ENCODE measurements around the gene SPRR2A. TPM values are rescaled to one million over a fixed set of nuclear protein-coding genes. Genes with fewer than 3 reads are reported as not detected.

The SPRR2A gene
- total and polyA plus RNA-seq, 2 of the 8 experiments (the other 6 are each of a cell fraction or from before 2014, with no cell fraction given), result not detected

DNA sequence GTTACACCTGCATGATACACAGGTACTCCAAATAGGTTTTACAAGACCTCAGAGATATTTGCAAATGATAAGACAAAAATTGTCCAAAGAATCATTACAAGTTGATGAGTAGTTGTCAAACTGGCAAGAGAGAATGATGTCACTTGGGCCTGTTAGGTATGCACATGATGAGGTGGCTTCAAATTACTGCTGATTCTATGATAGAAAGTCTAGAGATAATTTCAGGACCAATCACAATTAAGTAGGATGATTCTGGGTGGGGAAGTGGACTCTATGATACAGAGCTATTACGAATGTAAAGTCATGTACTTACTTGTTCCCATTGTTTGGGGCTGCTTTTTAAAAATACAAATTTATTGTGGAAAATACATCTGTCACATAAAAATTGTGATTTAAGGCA, 31.5 kb downstream of the SPRR2A start:
- Histone ChIP-seq H3K36me3 (ENCODE audit: control insufficient read depth in 2 of 4, insufficient read depth in 4 of 4, low read length in 3 of 4) (no peaks in the 10 kb centered on the region), H3K23ac (ENCODE audit: insufficient read length) (no peak overlapping the region), H2AFZ (ENCODE audit: low read length) (no peak overlapping the region), H3K27me3 (replicated peaks in 1 of 4; ENCODE audit: control insufficient read depth in 3 of 4, extremely low read depth in 1 of 4, insufficient read depth in 3 of 4, low read length in 3 of 4) (no peaks in the 10 kb centered on the region; a peak in 1 of 7 replicates), H2BK12ac (ENCODE audit: low read depth, low read length) (no peak overlapping the region), H3K4ac (replicated peaks; ENCODE audit: insufficient read length, low read depth, low read length) (no peak overlapping the region), H4K5ac (ENCODE audit: insufficient read length, low read depth, low read length) (no peak overlapping the region), H2BK5ac (ENCODE audit: low read depth, low read length) (no peak overlapping the region), H2AK5ac (ENCODE audit: low read depth, low read length) (no peak overlapping the region), H3K4me3 (ENCODE audit: extremely low read depth in 1 of 4, insufficient read depth in 2 of 4, low read depth in 3 of 4, low read length in 4 of 4) (no peak overlapping the region), H3K79me1 (ENCODE audit: low read depth, low read length) (no peaks in the 10 kb centered on the region), H2BK120ac (replicated peaks; ENCODE audit: low read depth, low read length) (no peak overlapping the region), H3K18ac (ENCODE audit: extremely low read depth, low read length) (no peak overlapping the region), H4K8ac (ENCODE audit: extremely low read depth, insufficient read depth, low read length) (no peak overlapping the region), H2BK20ac (ENCODE audit: low read length) (no peak overlapping the region), H4K91ac (replicated peaks; ENCODE audit: insufficient read length, low read length) (no peak overlapping the region), H3K9me3 (ENCODE audit: insufficient read depth in 2 of 2, low read depth in 1 of 2, low read length in 1 of 2) (no peaks in the 10 kb centered on the region), H3K56ac (replicated peaks; ENCODE audit: insufficient read length, low read depth, low read length) (no peak overlapping the region), H3K9ac (replicated peaks in 1 of 4; ENCODE audit: extremely low read depth in 1 of 4, low read depth in 3 of 4, low read length in 3 of 4) (no peak overlapping the region), H3K4me2 (ENCODE audit: insufficient read depth in 1 of 2, low read depth in 2 of 2, low read length in 2 of 2) (no peak overlapping the region), H3K14ac (ENCODE audit: insufficient read length) (no peak overlapping the region), H4K20me1 (replicated peaks in 1 of 2; ENCODE audit: control insufficient read depth in 1 of 2, insufficient read depth in 2 of 2, low read length in 2 of 2) (no peaks in the 10 kb centered on the region), H3K23me2 (ENCODE audit: low read depth, low read length) (no peaks in the 10 kb centered on the region), H3K79me2 (ENCODE audit: control insufficient read depth in 1 of 2, insufficient read depth in 2 of 2, low read length in 2 of 2) (no peaks in the 10 kb centered on the region), H3K27ac (ENCODE audit: low read depth, low read length) (no peak overlapping the region), H3K4me1 (replicated peaks in 1 of 4; ENCODE audit: control insufficient read depth in 3 of 4, insufficient read depth in 4 of 4, low read length in 3 of 4) (peaks cover 0 to 5% (median under 1%) of the 10 kb centered on the region in 4 experiments; a peak in 1 of 7 replicates), H2BK15ac (ENCODE audit: low read length) (no peak overlapping the region)
- 100% methylated on average over 1 of the region's 1 CpG; no CpG with 5 or more reads in 1 of the 2 experiments for WGBS, 2 experiments (ENCODE audit: extremely low coverage in 1 of 2, insufficient coverage in 1 of 2, insufficient read length in 1 of 2, insufficient replicate concordance in 2 of 2, low coverage in 1 of 2, low lambda C conversion rate in 2 of 2, missing lambda C conversion rate in 1 of 2)
- TF ChIP-seq JUN (IDR thresholded peaks at IDR 0.05; ENCODE audit: low read depth, low read length) (no peak), TBP (IDR thresholded peaks at IDR 0.05; ENCODE audit: low read depth, low read length) (no peak), POLR2A (IDR thresholded peaks at IDR 0.05; ENCODE audit: control extremely low read depth in 1 of 2, low read depth in 2 of 2, low read length in 2 of 2) (no peak), MAFK (IDR thresholded peaks at IDR 0.05; ENCODE audit: low read depth, low read length) (no peak), BCL11A (IDR thresholded peaks at IDR 0.05; ENCODE audit: low read depth in 2 of 2, low read length in 2 of 2) (no peak), SP2 (IDR thresholded peaks at IDR 0.05; ENCODE audit: low read length) (no peak), SIN3A (conservative IDR thresholded peaks at IDR 0.05 in 1 of 2, IDR thresholded peaks at IDR 0.05 in 1 of 2; ENCODE audit: low read depth in 1 of 2, low read length in 2 of 2) (no peak), EGR1 (IDR thresholded peaks at IDR 0.05; ENCODE audit: borderline replicate concordance, low read depth, low read length) (no peak), NRF1 (IDR thresholded peaks at IDR 0.05; ENCODE audit: low read depth, low read length) (no peak), CHD1 (IDR thresholded peaks at IDR 0.05; ENCODE audit: low read depth, low read length) (no peak), CREB1 (IDR thresholded peaks at IDR 0.05) (no peak), TEAD4 (IDR thresholded peaks at IDR 0.05; ENCODE audit: low read depth, low read length) (no peak), YY1 (IDR thresholded peaks at IDR 0.05; ENCODE audit: low read depth, low read length) (no peak), RXRA (IDR thresholded peaks at IDR 0.05; ENCODE audit: insufficient read depth, low read depth, low read length) (no peak), POLR2AphosphoS5 (IDR thresholded peaks at IDR 0.05; ENCODE audit: low read depth, low read length) (no peak), EZH2 (IDR thresholded peaks at IDR 0.05; ENCODE audit: low read depth, low read length, severe bottlenecking) (no peak)
- ChIA-PET POLR2A (ENCODE audit: partially characterized antibody) (no interaction called here), CTCF (ENCODE audit: partially characterized antibody) (interaction anchor here (1.2 kb wide), 1 partner anchor 64 kb away, joined by 3 read pairs; no protein-coding TSS in a partner anchor)
- FAIRE-seq, result no peak
- no peak for DNase-seq (ENCODE audit: low read depth in 1 of 2, low spot score in 2 of 2)

Measured in H1 (cell line).